Epithelial cell of proximal tubule (primary cell): ENCODE measurements around the gene MCC. TPM values are rescaled to one million over a fixed set of nuclear protein-coding genes. Genes with fewer than 3 reads are reported as not detected.

Source experiments
- DNase-seq: peaks from one replicate; pipeline ENCODE4 v3.0.0-alpha.2; 2011; ENCODE audit warnings: low read depth
- H3K4me3 ChIP-seq: 2 replicates; pipeline ENCODE4 v1.5.1; 2011; ENCODE audit warnings: low read depth, mild to moderate bottlenecking, low read length
- CTCF ChIP-seq: conservative IDR thresholded peaks from 2 replicates; pipeline ENCODE4 v1.5.1; 2012; ENCODE audit warnings: low read depth, mild to moderate bottlenecking, low read length
- total RNA-seq: library from RNA; depleted of rRNA; stranded (reverse); fragments of >200 nt; gene quantifications from 2 replicates; pipeline ENCODE4 v1.2.3, GENCODE V29; 2015

Gene MCC
- total RNA-seq, 1 donor from 2014 or later: 6.3 TPM

- no peak for TF ChIP-seq CTCF
- no peak for DNase-seq
- H3K4me3 ChIP-seq: no peak overlapping the region
Measured at GRCh38 chr5:113022661-113023060, 465.6 kb downstream of the MCC start.

GRCh38 chr5:113020461-113021273 is 467.6 kb downstream of the MCC start:
- H3K4me3 ChIP-seq: no peak overlapping the region
- peak; percentile 47 for DNase-seq
- no peak for TF ChIP-seq CTCF

GRCh38 chr5:113017881-113018635 is 470.2 kb downstream of the MCC start:
- DNase-seq: no peak
- no peak for TF ChIP-seq CTCF
- H3K4me3 ChIP-seq: no peak overlapping the region

- H3K4me3 ChIP-seq: no peak overlapping the region
- no peak for TF ChIP-seq CTCF
- DNase-seq: no peak
Measured at GRCh38 chr5:113005454-113005853, 482.8 kb downstream of the MCC start.

GRCh38 chr5:113003763-113004162 is 484.5 kb downstream of the MCC start:
- no peak for TF ChIP-seq CTCF
- no peak for DNase-seq
- no peak overlapping the region for H3K4me3 ChIP-seq

- no peak for TF ChIP-seq CTCF
- no peak overlapping the region for H3K4me3 ChIP-seq
- no peak for DNase-seq
Measured at GRCh38 chr5:113002423-113002822, 485.8 kb downstream of the MCC start.
